ENCODE results near the gene GGN.
A peak's percentile ranks its signal among the peaks of the same experiment; 100 is the strongest.

The GGN gene, protein sequence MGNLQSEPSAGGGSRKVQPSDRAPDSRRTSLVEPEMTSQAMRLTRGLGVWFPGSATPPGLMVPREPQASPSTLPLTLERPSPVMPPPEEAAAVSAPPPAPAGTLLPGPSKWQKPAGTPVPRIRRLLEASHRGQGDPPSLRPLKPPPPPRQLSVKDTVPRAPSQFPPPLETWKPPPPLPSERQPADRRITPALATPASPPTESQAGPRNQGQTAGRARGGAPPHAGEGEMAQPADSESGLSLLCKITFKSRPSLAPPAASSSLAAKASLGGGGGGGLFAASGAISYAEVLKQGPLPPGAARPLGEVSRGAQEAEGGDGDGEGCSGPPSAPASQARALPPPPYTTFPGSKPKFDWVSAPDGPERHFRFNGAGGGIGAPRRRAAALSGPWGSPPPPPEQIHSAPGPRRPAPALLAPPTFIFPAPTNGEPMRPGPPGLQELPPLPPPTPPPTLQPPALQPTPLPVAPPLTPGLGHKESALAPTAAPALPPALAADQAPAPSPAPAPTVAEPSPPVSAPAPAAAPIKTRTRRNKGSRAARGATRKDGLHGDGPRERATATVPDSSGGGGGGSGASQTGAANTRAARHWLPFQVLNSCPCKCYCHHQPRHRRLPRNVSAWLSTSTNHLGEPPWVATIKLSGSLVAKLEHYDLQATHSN
- long read RNA-seq: 0 reads

DNA sequence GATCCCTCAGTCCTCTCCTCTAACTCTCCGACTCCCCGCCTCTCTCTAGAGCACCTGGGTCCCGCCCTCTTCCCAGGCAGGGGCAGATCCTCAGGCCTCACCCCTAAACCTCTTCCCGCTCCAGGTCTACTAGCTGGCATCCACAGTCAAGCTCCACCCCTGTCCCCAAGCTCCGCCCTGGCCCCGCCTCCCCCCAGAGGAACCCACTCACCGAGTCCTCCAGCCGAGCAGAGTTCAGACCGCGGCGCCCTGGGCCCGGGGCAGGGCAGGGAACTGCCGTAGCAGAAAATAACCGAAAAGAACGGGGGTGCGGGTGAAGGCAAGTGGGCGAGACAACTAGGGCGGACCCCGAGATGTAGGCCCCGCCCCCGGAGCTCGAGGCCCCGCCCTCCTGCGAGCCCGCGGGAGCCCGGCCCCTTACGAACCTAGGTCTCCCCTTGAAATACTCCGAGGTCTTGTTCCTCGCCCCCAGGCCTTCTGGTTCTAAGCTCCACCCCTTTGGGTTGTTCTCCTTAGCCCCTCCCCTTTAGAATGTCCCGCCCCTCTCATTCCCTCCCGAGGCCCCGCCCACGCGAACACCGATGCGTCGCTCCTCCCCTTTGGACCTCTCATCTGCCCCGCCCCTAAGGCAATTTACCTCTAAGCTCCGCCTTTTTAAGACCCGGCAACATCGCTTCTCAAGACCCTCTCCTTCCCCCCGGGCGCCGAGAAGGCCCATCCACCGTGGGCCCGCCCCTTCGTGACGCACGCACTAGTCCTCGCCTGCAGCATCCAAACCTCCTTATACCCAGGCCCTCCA lies at the start of gene GGN:
TSS of gene GGN (minus strand) at position 485 of the 799 bp plus-strand sequence. CDS start 773 bp downstream, outside the sequence.
- peaks cover 18% of the 10 kb centered on the region for H3K27me3 ChIP-seq (ENCODE audit: insufficient read depth, poor library complexity, severe bottlenecking)
- no peak within 1 kb of the TSS for H3K27ac ChIP-seq (replicated peaks)
- DNase-seq (ENCODE audit: low read depth in 1 of 2, low spot score in 1 of 2): peak; percentile 65 to 68
- TF ChIP-seq SPI1 (IDR thresholded peaks at IDR 0.05; ENCODE audit: borderline replicate concordance, low read depth) (no peak), REST (IDR thresholded peaks at IDR 0.05; ENCODE audit: insufficient replicate concordance, low read depth) (no peak), GABPA (IDR thresholded peaks at IDR 0.05; ENCODE audit: low read depth) (no peak), POLR2AphosphoS5 (IDR thresholded peaks at IDR 0.05; ENCODE audit: low read depth) (no peak)
- TF ChIP-seq, protein P1, sequence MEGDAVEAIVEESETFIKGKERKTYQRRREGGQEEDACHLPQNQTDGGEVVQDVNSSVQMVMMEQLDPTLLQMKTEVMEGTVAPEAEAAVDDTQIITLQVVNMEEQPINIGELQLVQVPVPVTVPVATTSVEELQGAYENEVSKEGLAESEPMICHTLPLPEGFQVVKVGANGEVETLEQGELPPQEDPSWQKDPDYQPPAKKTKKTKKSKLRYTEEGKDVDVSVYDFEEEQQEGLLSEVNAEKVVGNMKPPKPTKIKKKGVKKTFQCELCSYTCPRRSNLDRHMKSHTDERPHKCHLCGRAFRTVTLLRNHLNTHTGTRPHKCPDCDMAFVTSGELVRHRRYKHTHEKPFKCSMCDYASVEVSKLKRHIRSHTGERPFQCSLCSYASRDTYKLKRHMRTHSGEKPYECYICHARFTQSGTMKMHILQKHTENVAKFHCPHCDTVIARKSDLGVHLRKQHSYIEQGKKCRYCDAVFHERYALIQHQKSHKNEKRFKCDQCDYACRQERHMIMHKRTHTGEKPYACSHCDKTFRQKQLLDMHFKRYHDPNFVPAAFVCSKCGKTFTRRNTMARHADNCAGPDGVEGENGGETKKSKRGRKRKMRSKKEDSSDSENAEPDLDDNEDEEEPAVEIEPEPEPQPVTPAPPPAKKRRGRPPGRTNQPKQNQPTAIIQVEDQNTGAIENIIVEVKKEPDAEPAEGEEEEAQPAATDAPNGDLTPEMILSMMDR (IDR thresholded peaks at IDR 0.05; ENCODE audit: insufficient read depth, low read length): no peak
- H3K4me3 ChIP-seq (replicated peaks; ENCODE audit: insufficient read depth, low read length): peak within 1 kb of the TSS; percentile 25

DNA sequence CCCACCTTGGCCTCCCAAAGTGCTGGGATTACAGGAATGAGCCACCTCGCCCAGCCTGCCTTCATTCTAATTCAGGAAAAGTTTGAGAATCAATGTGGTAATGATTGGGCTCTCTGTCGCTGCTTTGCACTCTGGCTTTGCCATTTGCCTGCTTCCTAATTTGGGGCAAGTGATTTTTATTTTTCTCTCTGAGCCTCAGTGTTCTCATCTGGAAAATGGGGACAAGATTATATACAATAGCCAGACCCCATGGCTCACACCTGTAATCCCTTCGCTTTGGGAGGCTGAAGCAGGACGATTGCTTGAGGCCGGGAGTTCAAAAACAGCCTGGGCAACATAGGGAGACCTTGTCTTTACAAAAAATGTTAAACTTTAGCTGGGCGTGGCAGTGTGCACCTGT lies 49.5 kb upstream of the GGN start:
- TF ChIP-seq, protein P1 (IDR thresholded peaks at IDR 0.05; ENCODE audit: insufficient read depth, low read length): no peak
- TF ChIP-seq REST (IDR thresholded peaks at IDR 0.05; ENCODE audit: insufficient replicate concordance, low read depth) (no peak), SPI1 (IDR thresholded peaks at IDR 0.05; ENCODE audit: borderline replicate concordance, low read depth) (no peak), GABPA (IDR thresholded peaks at IDR 0.05; ENCODE audit: low read depth) (no peak), POLR2AphosphoS5 (IDR thresholded peaks at IDR 0.05; ENCODE audit: low read depth) (no peak)
- no peak overlapping the region for H3K4me3 ChIP-seq (replicated peaks; ENCODE audit: insufficient read depth, low read length)
- peaks cover 2% of the 10 kb centered on the region for H3K27me3 ChIP-seq (ENCODE audit: insufficient read depth, poor library complexity, severe bottlenecking)
- H3K27ac ChIP-seq (replicated peaks): no peak overlapping the region
- DNase-seq (ENCODE audit: low read depth in 1 of 2, low spot score in 1 of 2): no peak

DNA sequence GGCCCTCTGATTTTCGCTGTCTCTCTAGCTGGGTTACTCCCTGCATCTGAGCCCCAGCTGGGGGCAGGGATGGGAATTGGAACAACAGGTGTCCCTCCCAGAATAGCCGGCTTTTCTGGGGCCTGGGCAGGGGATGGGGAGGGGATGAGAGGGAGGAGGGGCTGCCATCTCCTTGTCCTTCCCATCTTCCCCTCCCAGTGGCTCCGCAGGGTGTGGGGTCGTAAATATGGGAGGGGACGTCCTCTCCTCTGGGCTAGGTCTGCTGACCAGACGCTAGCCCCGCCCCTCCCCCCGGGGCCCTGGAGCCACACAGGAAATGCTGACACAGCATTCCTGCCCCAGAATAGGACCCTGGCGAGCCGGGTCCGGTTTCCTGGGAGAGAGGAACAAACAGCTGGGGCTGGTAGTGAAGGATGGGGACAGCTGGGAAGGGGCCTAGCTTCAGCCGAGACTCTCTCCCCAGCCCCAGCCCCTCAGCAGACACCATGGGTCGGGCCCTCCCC lies 46.8 kb upstream of the GGN start:
- Histone ChIP-seq H3K4me3 (replicated peaks; ENCODE audit: insufficient read depth, low read length) (no peak overlapping the region), H3K27ac (replicated peaks) (no peak overlapping the region), H3K27me3 (ENCODE audit: insufficient read depth, poor library complexity, severe bottlenecking) (peaks cover 2% of the 10 kb centered on the region)
- no peak for TF ChIP-seq GABPA (IDR thresholded peaks at IDR 0.05; ENCODE audit: low read depth)
- TF ChIP-seq, protein P1 (IDR thresholded peaks at IDR 0.05; ENCODE audit: insufficient read depth, low read length): no peak
- TF ChIP-seq REST (IDR thresholded peaks at IDR 0.05; ENCODE audit: insufficient replicate concordance, low read depth): no peak
- TF ChIP-seq POLR2AphosphoS5 (IDR thresholded peaks at IDR 0.05; ENCODE audit: low read depth): no peak
- no peak for TF ChIP-seq SPI1 (IDR thresholded peaks at IDR 0.05; ENCODE audit: borderline replicate concordance, low read depth)
- DNase-seq (ENCODE audit: low read depth in 1 of 2, low spot score in 1 of 2): no peak
